Measurements from ENCODE around the gene IGFN1.
"Not testable (repeated sequence)": the region's sequence is repeated elsewhere in the genome, so short reads cannot be mapped to it uniquely, and the experiment has no call there.

The IGFN1 gene

DNA sequence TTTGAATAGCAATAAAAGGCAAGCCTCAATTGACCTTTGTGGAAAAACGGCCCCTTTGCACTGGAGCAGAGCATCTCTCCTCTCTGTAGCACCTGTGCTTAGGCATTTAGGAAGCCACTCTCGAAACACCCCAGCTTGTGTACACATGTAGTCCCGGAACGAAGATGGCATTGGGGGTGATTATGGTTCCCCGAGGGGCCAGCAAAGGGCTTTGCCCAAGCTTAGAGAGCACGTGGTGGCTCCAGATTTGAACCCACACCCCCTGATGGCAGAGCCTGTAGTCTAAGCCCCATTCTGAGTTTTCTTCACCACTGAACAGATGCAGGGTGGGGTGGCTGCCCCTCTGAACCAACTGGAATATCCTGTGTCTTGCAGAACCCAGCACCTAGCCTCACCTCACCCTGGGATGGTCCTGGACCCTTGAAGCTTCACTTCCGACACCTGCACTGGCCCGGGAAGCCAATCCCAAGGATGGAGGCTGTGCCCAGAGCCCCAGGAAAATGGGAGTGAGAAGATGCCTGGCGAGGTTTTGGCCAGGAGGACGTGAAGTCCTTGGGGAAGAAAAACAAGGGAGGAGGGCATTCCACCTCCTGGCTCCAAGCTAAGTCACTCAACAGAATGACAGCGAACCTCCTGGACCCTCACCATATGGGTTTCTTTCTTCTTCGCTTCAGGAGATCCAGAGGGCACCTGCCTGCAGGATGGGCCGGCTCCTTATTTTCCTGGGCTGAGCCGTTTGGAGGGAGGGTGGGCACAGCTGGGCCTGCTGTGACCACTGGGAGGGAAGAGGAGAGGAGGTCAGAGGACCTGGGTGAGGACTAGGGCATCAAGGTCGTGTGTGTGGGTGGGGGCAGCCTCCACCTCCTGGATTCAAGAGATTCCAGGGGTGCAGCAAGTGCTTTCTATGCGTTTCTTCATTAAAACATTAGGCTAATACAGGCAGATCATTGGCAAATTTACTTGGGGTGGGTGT lies 37.7 kb downstream of the IGFN1 start:
- no peak for TF ChIP-seq CTCF (IDR thresholded peaks at IDR 0.05; ENCODE audit: low read depth, low read length)
- no peak overlapping the region for H3K4me3 ChIP-seq (ENCODE audit: low read depth, low read length)

DNA sequence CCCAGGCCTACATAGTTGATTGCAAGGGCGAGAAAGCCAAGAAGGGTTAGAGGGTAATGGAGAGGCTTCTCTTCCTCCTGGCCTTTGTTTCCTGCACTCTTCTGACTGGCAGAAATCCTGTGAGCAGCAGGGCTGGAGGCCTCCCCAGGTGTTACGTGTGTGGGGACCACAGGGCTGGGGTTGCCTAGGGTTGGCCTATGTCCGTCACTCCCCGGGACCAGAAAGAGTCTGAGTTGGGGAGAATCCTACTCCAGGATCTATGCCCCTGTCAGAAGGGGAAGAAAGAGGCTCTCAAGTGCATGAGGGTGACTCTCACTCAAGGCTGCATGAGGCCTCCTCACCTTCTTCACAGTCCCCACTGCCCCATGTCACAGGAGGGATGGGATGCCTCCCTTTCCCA lies 38.5 kb downstream of the IGFN1 start:
- no peak for TF ChIP-seq CTCF (IDR thresholded peaks at IDR 0.05; ENCODE audit: low read depth, low read length)
- no peak overlapping the region for H3K4me3 ChIP-seq (ENCODE audit: low read depth, low read length)

GRCh38 chr1:201229771-201230635 lies 39.4 kb downstream of the IGFN1 start:
- no peak for TF ChIP-seq CTCF (IDR thresholded peaks at IDR 0.05; ENCODE audit: low read depth, low read length)
- no peak overlapping the region for H3K4me3 ChIP-seq (ENCODE audit: low read depth, low read length)

DNA sequence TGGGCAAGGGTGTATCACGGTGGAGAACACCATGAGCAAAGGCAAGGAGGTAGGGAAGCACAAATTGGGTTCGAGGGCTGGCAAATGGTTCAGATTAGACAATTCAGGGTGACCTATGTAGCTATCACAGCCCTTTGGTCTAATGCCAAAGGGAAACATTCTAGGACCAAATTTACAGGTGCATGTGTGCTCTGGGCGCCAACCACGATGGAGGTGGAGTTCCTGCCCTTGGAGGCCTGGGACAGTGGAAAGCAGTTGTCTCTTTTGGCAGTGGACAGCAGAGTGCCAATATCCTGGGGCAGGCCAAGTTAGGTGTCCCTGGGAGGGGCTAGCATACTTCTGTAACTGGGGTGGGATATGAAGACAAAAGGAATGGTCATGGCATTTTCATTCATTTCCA lies 40.1 kb downstream of the IGFN1 start:
- no peak overlapping the region for H3K4me3 ChIP-seq (ENCODE audit: low read depth, low read length)
- TF ChIP-seq CTCF (IDR thresholded peaks at IDR 0.05; ENCODE audit: low read depth, low read length), result no peak

GRCh38 chr1:201239646-201240045 lies 49.0 kb downstream of the IGFN1 start:
- not testable (repeated sequence) for H3K4me3 ChIP-seq (ENCODE audit: low read depth, low read length)

DNA sequence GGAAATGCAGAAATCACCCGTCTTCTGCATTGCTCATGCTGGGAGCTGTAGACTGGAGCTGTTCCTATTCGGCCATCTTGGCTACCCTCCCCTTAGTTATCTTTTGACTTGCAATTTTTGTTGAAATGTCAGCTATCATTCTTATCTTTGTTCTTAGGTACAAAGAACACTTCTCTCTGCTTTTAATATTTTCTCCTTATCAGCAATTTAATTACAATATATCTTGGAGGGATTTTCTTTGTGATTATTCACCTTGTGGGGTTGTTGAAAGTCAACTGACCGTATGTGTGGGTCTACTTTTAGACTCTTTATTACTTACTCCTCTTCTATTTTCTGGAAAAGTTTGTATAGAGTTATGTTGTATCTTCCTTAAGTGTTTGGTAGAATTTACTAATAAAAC lies 49.5 kb downstream of the IGFN1 start:
- no peak overlapping the region for H3K4me3 ChIP-seq (ENCODE audit: low read depth, low read length)
- TF ChIP-seq CTCF (IDR thresholded peaks at IDR 0.05; ENCODE audit: low read depth, low read length), result no peak

GRCh38 chr1:201241736-201242135 lies 51.1 kb downstream of the IGFN1 start:
- no peak overlapping the region for H3K4me3 ChIP-seq (ENCODE audit: low read depth, low read length)
- TF ChIP-seq CTCF (IDR thresholded peaks at IDR 0.05; ENCODE audit: low read depth, low read length), result no peak

All from WI38 (cell line).